A549 (cell line): ENCODE results near the gene SMIM35. TPM values are rescaled to one million over a fixed set of nuclear protein-coding genes. Genes with fewer than 3 reads are reported as not detected.

Experiments
- ATAC-seq, 2 experiments: fragments of 200-7000 bp in 1 of 2; fragments of >200 bp in 1 of 2; cut with Nextera tagmentation in 1 of 2; cut with Tn5 transposase in 1 of 2; 3 replicates each; pipeline versions ENCODE4 v1.8.0 to v1.9.1; 2018 to 2020; ENCODE audit warnings: mild to moderate bottlenecking in 1 of 2, moderate library complexity in 1 of 2
- CTCF ChIA-PET: fragments of 300-600 bp; sonication (Branson Sonifier 250); formaldehyde crosslinking; extraction: SDS; loops from one replicate; lab custom pipeline; 2021; ENCODE audit warnings: antibody characterized with exemption, inconsistent platforms; lab: Yijun Ruan, JAX
- POLR2A ChIA-PET: fragments of 350-600 bp; formaldehyde crosslinking; extraction: SDS; loops from one replicate; lab custom pipeline; 2021; ENCODE audit warnings: antibody characterized with exemption, inconsistent platforms; lab: Yijun Ruan, JAX
- DNase-seq, 2 experiments: peaks; one replicate each; pipeline versions ENCODE4 v3.0.0 to v3.0.0-alpha.2; 2011 to 2016; ENCODE audit warnings: low read depth in 1 of 2, low spot score in 1 of 2
- FAIRE-seq: peaks from 2 replicates; lab custom pipeline; 2011; peaks lifted over from hg19 to GRCh38; lab: Jason Lieb, UNC
- H3K27ac ChIP-seq, 2 experiments: fragments of >200 bp; sonication (Bioruptor Twin); formaldehyde crosslinking; 3 replicates each; pipeline ENCODE4 v1.5.1; 2016 to 2017
- H3K4me1 ChIP-seq: fragments of >200 bp; sonication (Bioruptor Twin); formaldehyde crosslinking; 3 replicates; pipeline ENCODE4 v1.6.1; 2016
- H3K4me2 ChIP-seq: fragments of >200 bp; sonication (Bioruptor Twin); formaldehyde crosslinking; 3 replicates; pipeline ENCODE4 v1.6.1; 2016
- H3K4me3 ChIP-seq: fragments of >200 bp; sonication (Bioruptor Twin); formaldehyde crosslinking; 3 replicates; pipeline ENCODE4 v1.5.1; 2016
- H3K9me3 ChIP-seq: fragments of >200 bp; sonication (Bioruptor Twin); formaldehyde crosslinking; 3 replicates; pipeline ENCODE4 v1.6.1; 2016
- BHLHE40 ChIP-seq: IDR thresholded peaks from 2 replicates; pipeline ENCODE4 v1.6.1; 2012; ENCODE audit warnings: low read depth, low read length, inconsistent platforms
- CBX2 ChIP-seq: fragments of 200-600 bp; sonication (generic); IDR thresholded peaks from 2 replicates; pipeline ENCODE4 v1.6.1; 2016; ENCODE audit warnings: low read depth, mild to moderate bottlenecking, borderline replicate concordance
- E2F6 ChIP-seq: IDR thresholded peaks from 2 replicates; pipeline ENCODE4 v1.6.1; 2012; ENCODE audit warnings: low read depth, borderline replicate concordance
- ELK1 ChIP-seq: fragments of 150-350 bp; IDR thresholded peaks from 2 replicates; pipeline ENCODE4 v1.6.1; 2014; ENCODE audit warnings: low read depth, mild to moderate bottlenecking, low read length
- FOSB ChIP-seq: fragments of 250-450 bp; sonication (Bioruptor Pico); IDR thresholded peaks from 2 replicates; pipeline ENCODE4 v1.5.0; 2020; ENCODE audit warnings: mild to moderate bottlenecking, moderate library complexity
- GATA3 ChIP-seq: IDR thresholded peaks from 2 replicates; pipeline ENCODE4 v1.6.1; 2012; ENCODE audit warnings: borderline replicate concordance
- HES2 ChIP-seq: fragments of >200 bp; sonication (Bioruptor Twin); formaldehyde crosslinking; IDR thresholded peaks from 2 replicates; pipeline ENCODE4 v1.6.1; 2016
- HEYL ChIP-seq: fragments of 250-450 bp; sonication (Bioruptor Pico); IDR thresholded peaks from 2 replicates; pipeline ENCODE4 v1.8.0; 2021; ENCODE audit warnings: mild to moderate bottlenecking, moderate library complexity
- HMGXB4 ChIP-seq: fragments of 250-450 bp; sonication (Bioruptor Pico); IDR thresholded peaks from 2 replicates; pipeline ENCODE4 v1.5.0; 2021; ENCODE audit warnings: mild to moderate bottlenecking, moderate library complexity, borderline replicate concordance
- HOXA7 ChIP-seq: fragments of 250-450 bp; sonication (Bioruptor Pico); IDR thresholded peaks from 2 replicates; pipeline ENCODE4 v1.5.0; 2020; ENCODE audit warnings: mild to moderate bottlenecking, moderate library complexity
- KDM5A ChIP-seq: fragments of 200-600 bp; sonication (generic); IDR thresholded peaks from 2 replicates; pipeline ENCODE4 v1.6.1; 2016; ENCODE audit warnings: antibody characterized with exemption, mild to moderate bottlenecking
- MAX ChIP-seq: IDR thresholded peaks from 2 replicates; pipeline ENCODE4 v1.6.1; 2012
- PHF8 ChIP-seq: fragments of 200-600 bp; sonication (generic); IDR thresholded peaks from 2 replicates; pipeline ENCODE4 v1.6.1; 2016; ENCODE audit warnings: low read depth, mild to moderate bottlenecking, antibody characterized with exemption, moderate library complexity, borderline replicate concordance
- RAD21 ChIP-seq, 2 experiments: fragments of >200 bp in 1 of 2; sonication (Bioruptor Twin) in 1 of 2; formaldehyde crosslinking in 1 of 2; IDR thresholded peaks in 1 of 2; conservative IDR thresholded peaks in 1 of 2; 2 replicates in 1 of 2; 3 replicates in 1 of 2; pipeline ENCODE4 v1.6.1; 2012 to 2018; ENCODE audit warnings: inconsistent platforms in 1 of 2
- REST ChIP-seq: fragments of 200-600 bp; sonication (generic); IDR thresholded peaks from 2 replicates; pipeline ENCODE4 v1.6.1; 2016; ENCODE audit warnings: antibody characterized with exemption, mild to moderate bottlenecking, moderate library complexity
- SREBF2 ChIP-seq: fragments of 450-650 bp; IDR thresholded peaks from 2 replicates; pipeline ENCODE4 v1.6.1; 2014; ENCODE audit warnings: mild to moderate bottlenecking, moderate library complexity
- TP53 ChIP-seq: fragments of 250-450 bp; sonication (Bioruptor Pico); IDR thresholded peaks from 2 replicates; pipeline ENCODE4 v1.5.0; 2021; ENCODE audit warnings: mild to moderate bottlenecking, moderate library complexity
- ZNF302 ChIP-seq: fragments of 250-450 bp; sonication (Bioruptor Pico); IDR thresholded peaks from 2 replicates; pipeline ENCODE4 v1.9.0; 2021; ENCODE audit warnings: inconsistent platforms, mild to moderate bottlenecking, moderate library complexity
- ZSCAN20 ChIP-seq: fragments of 250-450 bp; sonication (Bioruptor Pico); IDR thresholded peaks from 2 replicates; pipeline ENCODE4 v1.8.0; 2022; ENCODE audit warnings: mild to moderate bottlenecking, moderate library complexity
- WGBS: methylation state at CpG from one replicate; pipeline ENCODE4 v1.1.6; 2017; ENCODE audit errors: missing lambda C conversion rate; 5-methylcytosine and 5-hydroxymethylcytosine counted together
- polyA plus RNA-seq, 4 experiments: library from polyadenylated mRNA; depleted of rRNA in 3 of 4; stranded (reverse); fragments of >200 nt; fragmentation: RNase III in 1 of 4; extraction: RNeasy Plus Mini Kit Qiagen cat#74134 plus additional on column Dnase treatment in 1 of 4; gene quantifications; 2 replicates in 3 of 4; 3 replicates in 1 of 4; pipeline ENCODE4 v1.2.3, GENCODE V29; 2011 to 2017

The SMIM35 gene
- polyA plus RNA-seq, 2 of the 4 experiments (the other 2 are of a cell fraction), result not detected

GRCh38 chr11:118073554-118073953 lies 13.2 kb downstream of the SMIM35 start (continued):
- TF ChIP-seq REST, result no peak
- no peak for TF ChIP-seq FOSB (CRISPR knock-in tag)
- no peak for TF ChIP-seq HOXA7 (CRISPR knock-in tag)

GRCh38 chr11:118071416-118072030 lies 15.2 kb downstream of the SMIM35 start:
- ATAC-seq (no peak), FAIRE-seq (no peak), DNase-seq (no peak)
- no peaks in the 10 kb centered on the region for H3K9me3 ChIP-seq
- no peak overlapping the region for H3K4me3 ChIP-seq
- WGBS, result 57% methylated on average over 3 of the region's 3 CpGs
- no peak overlapping the region for H3K27ac ChIP-seq
- ChIA-PET POLR2A (no interaction called here), CTCF (interaction anchor here (0.7 to 1.5 kb wide), 3 partner anchors 11 to 18 kb away, joined by 3 to 5 read pairs (median 3); no protein-coding TSS in a partner anchor)
- no peak overlapping the region for H3K4me2 ChIP-seq
- TF ChIP-seq HMGXB4 (CRISPR knock-in tag) (no peak), TP53 (CRISPR knock-in tag) (no peak), HEYL (no peak), FOSB (CRISPR knock-in tag) (no peak), SREBF2 (no peak), ELK1 (no peak), HES2 (no peak), MAX (no peak), KDM5A (no peak), E2F6 (no peak), BHLHE40 (no peak), PHF8 (no peak), CBX2 (no peak), ZSCAN20 (CRISPR knock-in tag) (no peak), RAD21 (conservative IDR thresholded peaks at IDR 0.05 in 1 of 2, IDR thresholded peaks at IDR 0.05 in 1 of 2) (no peak), GATA3 (no peak), ZNF302 (CRISPR knock-in tag) (no peak)
- no peaks in the 10 kb centered on the region for H3K4me1 ChIP-seq
